ENCODE data around the gene SLC8A1. TPM values are rescaled to one million over a fixed set of nuclear protein-coding genes. Genes with fewer than 3 reads are reported as not detected.

The SLC8A1 gene
- total and polyA plus RNA-seq, 2 of the 13 experiments (the other 11 are each of a cell fraction or from before 2014, with no cell fraction given) = not detected

DNA sequence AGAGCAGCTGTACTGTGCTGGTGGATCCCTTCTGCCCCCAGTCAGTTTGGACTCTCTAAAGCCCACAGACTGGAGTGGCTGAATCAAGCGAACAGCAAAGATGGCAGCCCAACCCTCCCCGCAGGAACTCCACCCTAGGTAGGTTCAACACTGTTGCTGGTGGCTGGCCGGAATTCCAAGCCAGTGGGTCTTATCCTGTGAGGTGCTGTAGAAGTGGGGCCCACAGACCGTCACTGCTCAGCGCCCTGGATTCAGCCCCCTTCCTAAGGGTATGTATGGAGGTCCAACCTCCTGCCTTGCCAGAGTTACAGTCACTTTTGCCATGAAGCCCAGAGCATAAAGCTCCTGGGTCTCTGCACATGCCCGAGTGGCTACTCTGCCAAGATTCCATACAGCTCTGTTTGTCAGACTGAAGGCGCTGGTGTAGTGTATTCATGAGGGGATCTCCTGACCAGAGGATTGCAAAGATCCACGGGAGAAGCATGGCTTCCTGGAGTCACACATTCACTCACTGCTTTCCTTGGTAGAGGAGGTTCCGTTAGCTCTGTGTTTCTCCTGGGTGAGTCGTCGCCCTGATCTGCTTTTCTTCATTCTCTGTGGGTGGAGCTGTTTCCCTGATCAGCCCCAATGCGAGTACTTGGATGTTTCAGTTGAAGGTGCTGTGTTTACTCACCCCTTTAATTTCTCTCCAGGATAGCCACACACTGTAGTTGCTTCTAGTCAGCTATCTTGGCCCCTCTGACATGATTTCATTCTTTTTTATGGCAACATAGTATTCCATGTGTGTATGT is 379.3 kb downstream of the SLC8A1 start:
- no TSS peak for BruUV-seq (replicated peaks)
- H3K9ac ChIP-seq (ENCODE audit: insufficient read depth, low read depth, low read length) = no peak overlapping the region
- FAIRE-seq = no peak
- H4K20me1 ChIP-seq (ENCODE audit: insufficient read depth, low read length) = no peaks in the 10 kb centered on the region
- WGBS (ENCODE audit: low lambda C conversion rate) = 12% methylated on average over 10 of the region's 12 CpGs
- H3K27me3 ChIP-seq (ENCODE audit: control insufficient read depth in 1 of 2, insufficient read depth in 2 of 2, low read length in 2 of 2) = no peaks in the 10 kb centered on the region
- CTCF ChIA-PET (ENCODE audit: low intra/inter-chr PET ratio, low total read pairs) = no interaction called here
- H3K4me3 ChIP-seq (replicated peaks in 1 of 3; ENCODE audit: insufficient read depth in 1 of 3, low read depth in 2 of 3, low read length in 3 of 3) = no peak overlapping the region
- H3K4me2 ChIP-seq (ENCODE audit: low read depth, low read length) = no peak overlapping the region
- no peaks in the 10 kb centered on the region for H3K4me1 ChIP-seq (ENCODE audit: insufficient read depth, low read length)
- no peaks in the 10 kb centered on the region for H3K79me2 ChIP-seq (ENCODE audit: insufficient read depth, low read length)
- intact Hi-C loops (cut with micrococcal nuclease; ENCODE audit: unreplicated experiment) = loop anchor here (5.0 kb wide), 1 partner anchor 135 kb away; no protein-coding TSS in a partner anchor
- in situ Hi-C loops (cut with HindIII; ENCODE audit: extremely low pct_ligation_motif_present, low pct_unique_long_range_greater_than_20kb) = no loop called here
- TF ChIP-seq, protein P1, sequence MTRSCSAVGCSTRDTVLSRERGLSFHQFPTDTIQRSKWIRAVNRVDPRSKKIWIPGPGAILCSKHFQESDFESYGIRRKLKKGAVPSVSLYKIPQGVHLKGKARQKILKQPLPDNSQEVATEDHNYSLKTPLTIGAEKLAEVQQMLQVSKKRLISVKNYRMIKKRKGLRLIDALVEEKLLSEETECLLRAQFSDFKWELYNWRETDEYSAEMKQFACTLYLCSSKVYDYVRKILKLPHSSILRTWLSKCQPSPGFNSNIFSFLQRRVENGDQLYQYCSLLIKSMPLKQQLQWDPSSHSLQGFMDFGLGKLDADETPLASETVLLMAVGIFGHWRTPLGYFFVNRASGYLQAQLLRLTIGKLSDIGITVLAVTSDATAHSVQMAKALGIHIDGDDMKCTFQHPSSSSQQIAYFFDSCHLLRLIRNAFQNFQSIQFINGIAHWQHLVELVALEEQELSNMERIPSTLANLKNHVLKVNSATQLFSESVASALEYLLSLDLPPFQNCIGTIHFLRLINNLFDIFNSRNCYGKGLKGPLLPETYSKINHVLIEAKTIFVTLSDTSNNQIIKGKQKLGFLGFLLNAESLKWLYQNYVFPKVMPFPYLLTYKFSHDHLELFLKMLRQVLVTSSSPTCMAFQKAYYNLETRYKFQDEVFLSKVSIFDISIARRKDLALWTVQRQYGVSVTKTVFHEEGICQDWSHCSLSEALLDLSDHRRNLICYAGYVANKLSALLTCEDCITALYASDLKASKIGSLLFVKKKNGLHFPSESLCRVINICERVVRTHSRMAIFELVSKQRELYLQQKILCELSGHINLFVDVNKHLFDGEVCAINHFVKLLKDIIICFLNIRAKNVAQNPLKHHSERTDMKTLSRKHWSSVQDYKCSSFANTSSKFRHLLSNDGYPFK (CRISPR knock-in tag; IDR thresholded peaks at IDR 0.05; ENCODE audit: borderline replicate concordance) = no peak
- POLR2A ChIA-PET = no interaction called here
- H3K36me3 ChIP-seq (replicated peaks in 1 of 2; ENCODE audit: control insufficient read depth in 1 of 2, insufficient read depth in 2 of 2, low read length in 2 of 2) = no peaks in the 10 kb centered on the region
- H3K27ac ChIP-seq (ENCODE audit: extremely low read length, insufficient read depth, low read length) = no peak overlapping the region
- DNase-seq (ENCODE audit: low spot score) = no peak
- no peaks in the 10 kb centered on the region for H3K9me3 ChIP-seq (ENCODE audit: low read length)
- no peak for ATAC-seq
- no peak overlapping the region for H2AFZ ChIP-seq (ENCODE audit: low read length)

DNA sequence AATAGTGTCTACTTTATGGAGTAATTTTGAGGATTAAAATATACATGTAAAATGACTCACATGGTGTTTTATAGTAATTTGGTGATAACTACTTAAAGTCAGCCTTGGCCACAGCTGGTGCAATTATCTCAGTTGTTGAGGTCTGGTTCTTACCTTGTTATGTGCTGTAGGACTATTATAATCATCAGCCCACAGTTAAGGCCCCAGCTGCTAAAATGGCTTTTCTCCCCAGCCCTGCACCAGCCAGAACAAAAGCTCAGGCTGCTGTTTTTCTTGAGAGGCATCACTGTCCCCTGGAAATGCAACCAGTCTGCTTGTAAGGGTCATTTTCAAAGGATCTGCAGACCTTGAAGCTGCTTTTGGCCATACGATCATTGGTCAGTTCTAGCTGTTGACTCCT is 389.5 kb downstream of the SLC8A1 start:
- no peak for DNase-seq (ENCODE audit: low spot score)
- no peak for ATAC-seq
- WGBS (ENCODE audit: low lambda C conversion rate) = 8% methylated on average over 1 of the region's 1 CpG
- Histone ChIP-seq H3K79me2 (ENCODE audit: insufficient read depth, low read length) (no peaks in the 10 kb centered on the region), H3K4me1 (ENCODE audit: insufficient read depth, low read length) (no peaks in the 10 kb centered on the region), H3K27me3 (ENCODE audit: control insufficient read depth in 1 of 2, insufficient read depth in 2 of 2, low read length in 2 of 2) (no peaks in the 10 kb centered on the region; a peak in 2 of 5 replicates), H4K20me1 (ENCODE audit: insufficient read depth, low read length) (no peaks in the 10 kb centered on the region), H3K9me3 (ENCODE audit: low read length) (peaks cover 10% of the 10 kb centered on the region; the same call in 1 of the 2 replicates), H3K4me3 (replicated peaks in 1 of 3; ENCODE audit: insufficient read depth in 1 of 3, low read depth in 2 of 3, low read length in 3 of 3) (no peak overlapping the region), H3K27ac (ENCODE audit: extremely low read length, insufficient read depth, low read length) (no peak overlapping the region), H3K4me2 (ENCODE audit: low read depth, low read length) (no peak overlapping the region), H3K9ac (ENCODE audit: insufficient read depth, low read depth, low read length) (no peak overlapping the region), H3K36me3 (replicated peaks in 1 of 2; ENCODE audit: control insufficient read depth in 1 of 2, insufficient read depth in 2 of 2, low read length in 2 of 2) (no peaks in the 10 kb centered on the region), H2AFZ (ENCODE audit: low read length) (no peak overlapping the region)
- in situ Hi-C loops (cut with HindIII; ENCODE audit: extremely low pct_ligation_motif_present, low pct_unique_long_range_greater_than_20kb) (no loop called here), intact Hi-C loops (cut with micrococcal nuclease; ENCODE audit: unreplicated experiment) (no loop called here)
- no peak for FAIRE-seq
- POLR2A ChIA-PET = no interaction called here
- CTCF ChIA-PET (ENCODE audit: low intra/inter-chr PET ratio, low total read pairs) = no interaction called here
- no TSS peak for BruUV-seq (replicated peaks)
- TF ChIP-seq ZNF546 (CRISPR knock-in tag; conservative IDR thresholded peaks at IDR 0.05) (no peak), GABPA (IDR thresholded peaks at IDR 0.05; ENCODE audit: low read depth, low read length) (no peak), GABPA (CRISPR knock-in tag; IDR thresholded peaks at IDR 0.05; ENCODE audit: low read depth) (no peak), MBD4 (IDR thresholded peaks at IDR 0.05; ENCODE audit: borderline replicate concordance, low read length) (no peak), ZNF644 (CRISPR knock-in tag; IDR thresholded peaks at IDR 0.05; ENCODE audit: low read depth) (no peak)
- TF ChIP-seq, protein P2, sequence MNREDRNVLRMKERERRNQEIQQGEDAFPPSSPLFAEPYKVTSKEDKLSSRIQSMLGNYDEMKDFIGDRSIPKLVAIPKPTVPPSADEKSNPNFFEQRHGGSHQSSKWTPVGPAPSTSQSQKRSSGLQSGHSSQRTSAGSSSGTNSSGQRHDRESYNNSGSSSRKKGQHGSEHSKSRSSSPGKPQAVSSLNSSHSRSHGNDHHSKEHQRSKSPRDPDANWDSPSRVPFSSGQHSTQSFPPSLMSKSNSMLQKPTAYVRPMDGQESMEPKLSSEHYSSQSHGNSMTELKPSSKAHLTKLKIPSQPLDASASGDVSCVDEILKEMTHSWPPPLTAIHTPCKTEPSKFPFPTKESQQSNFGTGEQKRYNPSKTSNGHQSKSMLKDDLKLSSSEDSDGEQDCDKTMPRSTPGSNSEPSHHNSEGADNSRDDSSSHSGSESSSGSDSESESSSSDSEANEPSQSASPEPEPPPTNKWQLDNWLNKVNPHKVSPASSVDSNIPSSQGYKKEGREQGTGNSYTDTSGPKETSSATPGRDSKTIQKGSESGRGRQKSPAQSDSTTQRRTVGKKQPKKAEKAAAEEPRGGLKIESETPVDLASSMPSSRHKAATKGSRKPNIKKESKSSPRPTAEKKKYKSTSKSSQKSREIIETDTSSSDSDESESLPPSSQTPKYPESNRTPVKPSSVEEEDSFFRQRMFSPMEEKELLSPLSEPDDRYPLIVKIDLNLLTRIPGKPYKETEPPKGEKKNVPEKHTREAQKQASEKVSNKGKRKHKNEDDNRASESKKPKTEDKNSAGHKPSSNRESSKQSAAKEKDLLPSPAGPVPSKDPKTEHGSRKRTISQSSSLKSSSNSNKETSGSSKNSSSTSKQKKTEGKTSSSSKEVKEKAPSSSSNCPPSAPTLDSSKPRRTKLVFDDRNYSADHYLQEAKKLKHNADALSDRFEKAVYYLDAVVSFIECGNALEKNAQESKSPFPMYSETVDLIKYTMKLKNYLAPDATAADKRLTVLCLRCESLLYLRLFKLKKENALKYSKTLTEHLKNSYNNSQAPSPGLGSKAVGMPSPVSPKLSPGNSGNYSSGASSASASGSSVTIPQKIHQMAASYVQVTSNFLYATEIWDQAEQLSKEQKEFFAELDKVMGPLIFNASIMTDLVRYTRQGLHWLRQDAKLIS (CRISPR knock-in tag; IDR thresholded peaks at IDR 0.05) = no peak
- TF ChIP-seq, protein P3, sequence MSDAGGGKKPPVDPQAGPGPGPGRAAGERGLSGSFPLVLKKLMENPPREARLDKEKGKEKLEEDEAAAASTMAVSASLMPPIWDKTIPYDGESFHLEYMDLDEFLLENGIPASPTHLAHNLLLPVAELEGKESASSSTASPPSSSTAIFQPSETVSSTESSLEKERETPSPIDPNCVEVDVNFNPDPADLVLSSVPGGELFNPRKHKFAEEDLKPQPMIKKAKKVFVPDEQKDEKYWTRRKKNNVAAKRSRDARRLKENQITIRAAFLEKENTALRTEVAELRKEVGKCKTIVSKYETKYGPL (CRISPR knock-in tag; IDR thresholded peaks at IDR 0.05) = no peak
